Measurements from ENCODE around the gene SHISA9. TPM values are rescaled to one million over a fixed set of nuclear protein-coding genes. Genes with fewer than 3 reads are reported as not detected.

Gene SHISA9
- total and polyA plus RNA-seq, 2 of the 4 experiments (the other 2 are of a cell fraction), result under 0.01 TPM; not detected in 1

DNA sequence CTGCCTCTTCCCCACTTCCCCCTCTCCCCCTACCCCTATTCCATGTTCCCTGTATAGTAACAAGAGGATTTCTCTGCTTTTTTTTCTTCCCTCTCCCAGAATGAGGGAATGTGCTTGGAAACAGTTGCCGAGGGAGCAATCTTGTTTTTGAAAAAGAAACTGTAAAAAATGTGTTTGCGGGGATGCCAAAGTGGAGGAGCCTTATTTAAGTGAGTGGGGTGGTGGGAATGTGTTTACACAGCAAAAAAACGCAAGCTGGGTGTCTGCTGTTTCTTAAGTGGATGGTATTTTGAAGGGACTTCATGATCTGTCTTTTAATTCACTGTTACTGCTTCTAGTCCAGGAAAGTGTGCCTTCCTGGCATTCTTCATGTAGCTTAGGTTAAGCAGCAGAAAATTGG lies 254.4 kb downstream of the SHISA9 start:
- H3K56ac ChIP-seq (ENCODE audit: extremely low read depth, insufficient read depth, low read length), result no peak overlapping the region
- POLR2A ChIA-PET (ENCODE audit: unreplicated experiment), result no interaction called here
- DNase-seq, result no peak
- no peak overlapping the region for H4K8ac ChIP-seq (ENCODE audit: low read depth in 2 of 2, low read length in 2 of 2)
- H2BK15ac ChIP-seq (ENCODE audit: low read depth, low read length), result no peak overlapping the region
- H3K9me3 ChIP-seq (ENCODE audit: control insufficient read depth, insufficient read depth, low read length), result peaks cover 20% of the 10 kb centered on the region
- H3K9me1 ChIP-seq (ENCODE audit: insufficient read depth, low read length), result no peaks in the 10 kb centered on the region
- no peak overlapping the region for H2BK120ac ChIP-seq (ENCODE audit: low read depth, low read length)
- no peaks in the 10 kb centered on the region for H3K36me3 ChIP-seq (ENCODE audit: control insufficient read depth, insufficient read depth, low read length)
- H3K4me1 ChIP-seq (ENCODE audit: control insufficient read depth, insufficient read depth, low read length), result no peaks in the 10 kb centered on the region
- intact Hi-C loops (cut with micrococcal nuclease), result no loop called here
- no peak overlapping the region for H3K27ac ChIP-seq (ENCODE audit: insufficient read depth, low read length)
- TF ChIP-seq CHD1 (IDR thresholded peaks at IDR 0.05; ENCODE audit: low read depth, low read length) (no peak), RCOR1 (IDR thresholded peaks at IDR 0.05; ENCODE audit: insufficient replicate concordance, low read length) (no peak), SMC3 (IDR thresholded peaks at IDR 0.05; ENCODE audit: low read depth, low read length) (no peak), FOS (IDR thresholded peaks at IDR 0.05; ENCODE audit: low read depth, low read length) (no peak), MXI1 (IDR thresholded peaks at IDR 0.05; ENCODE audit: borderline replicate concordance, low read depth, low read length) (no peak), RFX5 (IDR thresholded peaks at IDR 0.05; ENCODE audit: low read depth, low read length) (no peak), NFE2L2 (IDR thresholded peaks at IDR 0.05; ENCODE audit: low read depth, low read length) (no peak), MAZ (IDR thresholded peaks at IDR 0.05; ENCODE audit: borderline replicate concordance, low read depth, low read length) (no peak), CEBPB (IDR thresholded peaks at IDR 0.05; ENCODE audit: low read depth, low read length) (no peak), POLR2A (IDR thresholded peaks at IDR 0.05; ENCODE audit: low read depth, low read length) (no peak), BHLHE40 (IDR thresholded peaks at IDR 0.05; ENCODE audit: low read depth, low read length) (no peak), MAFK (IDR thresholded peaks at IDR 0.05; ENCODE audit: low read depth, low read length) (no peak), RAD21 (IDR thresholded peaks at IDR 0.05; ENCODE audit: low read length) (no peak)
- TF ChIP-seq, protein P1, sequence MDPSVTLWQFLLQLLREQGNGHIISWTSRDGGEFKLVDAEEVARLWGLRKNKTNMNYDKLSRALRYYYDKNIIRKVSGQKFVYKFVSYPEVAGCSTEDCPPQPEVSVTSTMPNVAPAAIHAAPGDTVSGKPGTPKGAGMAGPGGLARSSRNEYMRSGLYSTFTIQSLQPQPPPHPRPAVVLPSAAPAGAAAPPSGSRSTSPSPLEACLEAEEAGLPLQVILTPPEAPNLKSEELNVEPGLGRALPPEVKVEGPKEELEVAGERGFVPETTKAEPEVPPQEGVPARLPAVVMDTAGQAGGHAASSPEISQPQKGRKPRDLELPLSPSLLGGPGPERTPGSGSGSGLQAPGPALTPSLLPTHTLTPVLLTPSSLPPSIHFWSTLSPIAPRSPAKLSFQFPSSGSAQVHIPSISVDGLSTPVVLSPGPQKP (IDR thresholded peaks at IDR 0.05; ENCODE audit: borderline replicate concordance, low read depth, low read length), result no peak
- TF ChIP-seq, protein P2, sequence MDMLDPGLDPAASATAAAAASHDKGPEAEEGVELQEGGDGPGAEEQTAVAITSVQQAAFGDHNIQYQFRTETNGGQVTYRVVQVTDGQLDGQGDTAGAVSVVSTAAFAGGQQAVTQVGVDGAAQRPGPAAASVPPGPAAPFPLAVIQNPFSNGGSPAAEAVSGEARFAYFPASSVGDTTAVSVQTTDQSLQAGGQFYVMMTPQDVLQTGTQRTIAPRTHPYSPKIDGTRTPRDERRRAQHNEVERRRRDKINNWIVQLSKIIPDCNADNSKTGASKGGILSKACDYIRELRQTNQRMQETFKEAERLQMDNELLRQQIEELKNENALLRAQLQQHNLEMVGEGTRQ (IDR thresholded peaks at IDR 0.05; ENCODE audit: low read depth, low read length), result no peak
- TF ChIP-seq, protein P3, sequence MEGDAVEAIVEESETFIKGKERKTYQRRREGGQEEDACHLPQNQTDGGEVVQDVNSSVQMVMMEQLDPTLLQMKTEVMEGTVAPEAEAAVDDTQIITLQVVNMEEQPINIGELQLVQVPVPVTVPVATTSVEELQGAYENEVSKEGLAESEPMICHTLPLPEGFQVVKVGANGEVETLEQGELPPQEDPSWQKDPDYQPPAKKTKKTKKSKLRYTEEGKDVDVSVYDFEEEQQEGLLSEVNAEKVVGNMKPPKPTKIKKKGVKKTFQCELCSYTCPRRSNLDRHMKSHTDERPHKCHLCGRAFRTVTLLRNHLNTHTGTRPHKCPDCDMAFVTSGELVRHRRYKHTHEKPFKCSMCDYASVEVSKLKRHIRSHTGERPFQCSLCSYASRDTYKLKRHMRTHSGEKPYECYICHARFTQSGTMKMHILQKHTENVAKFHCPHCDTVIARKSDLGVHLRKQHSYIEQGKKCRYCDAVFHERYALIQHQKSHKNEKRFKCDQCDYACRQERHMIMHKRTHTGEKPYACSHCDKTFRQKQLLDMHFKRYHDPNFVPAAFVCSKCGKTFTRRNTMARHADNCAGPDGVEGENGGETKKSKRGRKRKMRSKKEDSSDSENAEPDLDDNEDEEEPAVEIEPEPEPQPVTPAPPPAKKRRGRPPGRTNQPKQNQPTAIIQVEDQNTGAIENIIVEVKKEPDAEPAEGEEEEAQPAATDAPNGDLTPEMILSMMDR (conservative IDR thresholded peaks at IDR 0.05; ENCODE audit: low read depth, low read length), result no peak
- in situ Hi-C loops (cut with MboI; ENCODE audit: low sequenced_read_pairs), result no loop called here
- no peak overlapping the region for H2BK5ac ChIP-seq (ENCODE audit: low read depth, low read length, poor library complexity, severe bottlenecking)
- no CpG with 5 or more reads among the region's 3 CpGs for WGBS, 2 experiments (ENCODE audit: extremely low coverage in 2 of 2, insufficient read length in 1 of 2)
- H2AK5ac ChIP-seq (ENCODE audit: low read depth, low read length), result no peak overlapping the region
- no peak overlapping the region for H2AFZ ChIP-seq (replicated peaks; ENCODE audit: low read length, poor library complexity)
- BruUV-seq (replicated peaks), result no TSS peak
- no peak overlapping the region for H4K5ac ChIP-seq (ENCODE audit: low read depth, low read length)
- dilution Hi-C loops (cut with HindIII; ENCODE audit: low sequenced_read_pairs, unreplicated experiment), result no loop called here
- no peak overlapping the region for H2BK20ac ChIP-seq (ENCODE audit: low read depth, low read length)
- H4K20me1 ChIP-seq (ENCODE audit: insufficient read depth, low read length), result no peaks in the 10 kb centered on the region
- H3K4me3 ChIP-seq (ENCODE audit: insufficient read depth, low read depth, low read length), result no peak overlapping the region
- H3K27me3 ChIP-seq (ENCODE audit: control insufficient read depth, insufficient read depth, low read length), result no peaks in the 10 kb centered on the region
- no peak overlapping the region for H2AK9ac ChIP-seq (replicated peaks; ENCODE audit: low read depth, low read length, poor library complexity)
- no peak overlapping the region for H3K9ac ChIP-seq (ENCODE audit: low read depth, low read length)
- H3K4ac ChIP-seq (ENCODE audit: low read depth, low read length), result no peak overlapping the region
- H3K23ac ChIP-seq (ENCODE audit: low read depth, low read length), result no peak overlapping the region
- H3K4me2 ChIP-seq (ENCODE audit: low read depth, low read length), result no peak overlapping the region
- no peak for ATAC-seq (ENCODE audit: low read depth)
- no peak overlapping the region for H3K18ac ChIP-seq (ENCODE audit: low read depth, low read length)
- H3K14ac ChIP-seq (replicated peaks; ENCODE audit: low read depth, low read length), result no peak overlapping the region
- CTCF ChIA-PET, result no interaction called here
- H4K91ac ChIP-seq (ENCODE audit: insufficient read depth, low read depth, low read length), result no peak overlapping the region
- no peaks in the 10 kb centered on the region for H3K79me1 ChIP-seq (ENCODE audit: low read depth in 1 of 2, low read length in 2 of 2)
